Left renal pelvis (tissue), 4 donors: Measurements from ENCODE around the gene GPR149. TPM values are rescaled to one million over a fixed set of nuclear protein-coding genes. Genes with fewer than 3 reads are reported as not detected.

Source experiments
- DNase-seq, 4 donors: peaks; one replicate each; pipeline ENCODE4 v3.0.0-alpha.2; 2013; ENCODE audit warnings: low read depth in 4 of 4, low spot score in 3 of 4
- polyA plus RNA-seq, 4 donors: library from polyadenylated mRNA; unstranded; fragments of 120-200 nt; gene quantifications; one replicate each; pipeline ENCODE4 v1.2.1, GENCODE V29; 2013; ENCODE audit not compliant: insufficient read length in 4 of 4

The GPR149 gene
- polyA plus RNA-seq, 4 donors, result 0.55 TPM; not detected in 3

- no peak for DNase-seq
These were observed 80.8 kb downstream of the GPR149 start for GRCh38 chr3:154349223-154349622.

GRCh38 chr3:154345422-154346122 lies 84.4 kb downstream of the GPR149 start:
- no peak for DNase-seq

- no peak for DNase-seq
These were observed 91.4 kb downstream of the GPR149 start for GRCh38 chr3:154338570-154338969.

- DNase-seq, result no peak
These were observed 92.0 kb downstream of the GPR149 start for GRCh38 chr3:154338008-154338407.

- no peak for DNase-seq
These were observed 95.0 kb downstream of the GPR149 start for GRCh38 chr3:154334973-154335420.

GRCh38 chr3:154327871-154328270 lies 102.1 kb downstream of the GPR149 start:
- no peak for DNase-seq

GRCh38 chr3:154324919-154325318 lies 105.1 kb downstream of the GPR149 start:
- peak in 1 of 4 donors; percentile 8 for DNase-seq

- DNase-seq, result peak; percentile 83 to 88 (median 84)
These were observed 105.9 kb downstream of the GPR149 start, which contains the start of gene DHX36 for GRCh38 chr3:154323891-154324738. DHX36 (minus strand) TSS chr3:154324487; CDS start chr3:154324416, 71 bp downstream.

GRCh38 chr3:154316974-154317767 lies 112.8 kb downstream of the GPR149 start:
- DNase-seq, result no peak

GRCh38 chr3:154314152-154314551 lies 115.8 kb downstream of the GPR149 start:
- DNase-seq, result no peak

- DNase-seq, result no peak
These were observed 119.2 kb downstream of the GPR149 start for GRCh38 chr3:154310840-154311239.

GRCh38 chr3:154307363-154307762 lies 122.6 kb downstream of the GPR149 start:
- no peak for DNase-seq

- DNase-seq, result no peak
These were observed 125.1 kb downstream of the GPR149 start for GRCh38 chr3:154304936-154305335.

GRCh38 chr3:154304116-154304786 lies 125.7 kb downstream of the GPR149 start:
- DNase-seq, result no peak

GRCh38 chr3:154301561-154301960 lies 128.4 kb downstream of the GPR149 start:
- DNase-seq, result no peak

- no peak for DNase-seq
These were observed 136.0 kb downstream of the GPR149 start for GRCh38 chr3:154294016-154294415.

- no peak for DNase-seq
These were observed 139.8 kb downstream of the GPR149 start for GRCh38 chr3:154290187-154290586.
